HG03139 (cell line): ENCODE measurements around the gene INS.

Experiments used
- ATAC-seq: cut with Tn5 transposase; IDR thresholded peaks from one replicate; pipeline ENCODE4 v1.9.1; 2021; ENCODE audit not compliant: unreplicated experiment

Gene INS

DNA sequence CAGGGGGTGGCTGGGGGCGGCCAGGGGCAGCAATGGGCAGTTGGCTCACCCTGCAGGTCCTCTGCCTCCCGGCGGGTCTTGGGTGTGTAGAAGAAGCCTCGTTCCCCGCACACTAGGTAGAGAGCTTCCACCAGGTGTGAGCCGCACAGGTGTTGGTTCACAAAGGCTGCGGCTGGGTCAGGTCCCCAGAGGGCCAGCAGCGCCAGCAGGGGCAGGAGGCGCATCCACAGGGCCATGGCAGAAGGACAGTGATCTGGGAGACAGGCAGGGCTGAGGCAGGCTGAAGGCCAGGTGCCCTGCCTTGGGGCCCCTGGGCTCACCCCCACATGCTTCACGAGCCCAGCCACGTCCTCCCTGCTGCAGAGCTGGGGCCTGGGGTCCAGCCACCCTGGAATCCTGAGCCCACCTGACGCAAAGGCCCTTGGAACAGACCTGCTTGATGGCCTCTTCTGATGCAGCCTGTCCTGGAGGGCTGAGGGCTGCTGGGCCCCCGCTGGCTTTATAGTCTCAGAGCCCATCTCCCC, at the start of gene INS:
Gene INS, minus strand, starts transcription at position 474 of the 524 bp plus-strand sequence. Its CDS starts 238 bp downstream, at position 236.
- no peak for ATAC-seq

DNA sequence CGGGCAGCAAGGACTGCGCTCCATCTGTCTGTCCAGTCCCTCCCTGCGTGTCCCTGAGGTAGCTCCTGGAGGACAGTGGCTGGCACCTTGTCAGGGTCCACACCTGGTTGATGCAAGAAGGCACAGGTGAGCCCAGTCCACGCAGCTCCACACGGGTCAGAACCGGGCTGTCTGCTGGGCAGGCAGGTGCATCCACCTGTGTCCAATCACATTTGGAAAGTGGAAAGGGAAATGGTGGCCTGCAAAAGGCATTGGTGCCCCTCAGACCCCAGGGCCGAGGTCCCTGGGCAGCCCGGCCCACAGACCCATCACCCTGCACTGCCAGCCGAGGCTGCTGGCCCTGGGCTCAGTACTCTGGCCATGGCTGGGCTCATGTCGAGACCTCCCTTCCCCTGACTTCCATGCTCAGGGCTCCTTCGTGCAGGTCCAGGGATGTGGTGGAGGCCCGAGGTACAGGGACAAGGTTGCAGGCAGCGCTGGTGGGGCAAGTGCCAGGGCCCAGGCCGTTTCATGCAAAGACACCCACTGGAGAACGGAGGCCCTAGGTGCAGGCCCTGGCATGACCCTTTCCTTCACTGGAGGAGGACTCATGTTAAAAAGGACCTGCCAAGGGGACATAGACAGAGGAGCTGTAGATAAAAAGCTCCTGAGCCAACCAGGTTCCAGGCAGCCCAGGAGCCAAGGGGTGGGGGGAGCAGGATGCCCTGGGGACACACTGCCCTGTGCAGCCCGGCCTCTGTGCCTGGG, 49.5 kb upstream of the INS start:
- no peak for ATAC-seq

DNA sequence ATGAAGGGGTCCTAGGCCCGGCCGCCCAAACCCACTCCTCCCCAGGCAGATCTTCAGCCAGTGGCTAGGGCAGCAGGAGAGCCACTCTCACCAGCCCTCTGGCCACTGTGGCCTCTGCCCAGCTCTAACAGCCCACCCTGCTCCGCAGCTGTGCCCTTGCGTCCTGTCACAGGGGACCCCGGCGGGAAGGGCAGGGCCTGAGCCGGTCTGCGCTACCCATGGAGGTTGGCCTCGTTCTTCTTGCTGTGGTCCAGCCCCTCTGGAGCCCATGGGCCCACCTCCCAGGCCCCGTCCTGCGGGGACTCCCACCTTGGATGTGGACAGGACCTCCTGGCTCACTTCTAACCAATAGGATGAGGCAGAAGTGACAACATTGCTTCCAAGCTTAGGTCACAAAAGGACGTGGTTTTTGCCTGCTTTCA, 48.9 kb upstream of the INS start:
- no peak for ATAC-seq

DNA sequence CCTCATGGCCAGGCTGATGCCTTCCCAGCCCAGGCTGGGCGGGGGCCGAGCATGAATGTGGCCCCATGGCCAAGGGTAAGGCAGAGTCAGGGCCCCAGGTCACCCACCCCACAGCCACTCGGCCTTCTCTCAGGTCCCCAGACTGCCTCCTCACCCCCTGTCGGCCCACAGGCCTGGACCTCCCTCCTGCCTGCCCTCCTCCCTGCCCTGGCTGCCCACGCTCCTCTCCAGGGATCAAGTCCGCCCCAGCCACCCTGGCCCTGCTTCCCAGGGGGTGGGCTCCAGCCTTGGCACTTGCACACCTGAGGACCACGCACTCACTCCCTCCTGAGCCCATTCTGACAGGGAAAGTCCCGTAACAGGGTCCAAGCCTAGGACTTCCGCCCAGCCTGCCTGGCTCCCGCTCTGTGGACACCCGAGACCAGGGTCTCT, 48.4 kb upstream of the INS start:
- no peak for ATAC-seq

DNA sequence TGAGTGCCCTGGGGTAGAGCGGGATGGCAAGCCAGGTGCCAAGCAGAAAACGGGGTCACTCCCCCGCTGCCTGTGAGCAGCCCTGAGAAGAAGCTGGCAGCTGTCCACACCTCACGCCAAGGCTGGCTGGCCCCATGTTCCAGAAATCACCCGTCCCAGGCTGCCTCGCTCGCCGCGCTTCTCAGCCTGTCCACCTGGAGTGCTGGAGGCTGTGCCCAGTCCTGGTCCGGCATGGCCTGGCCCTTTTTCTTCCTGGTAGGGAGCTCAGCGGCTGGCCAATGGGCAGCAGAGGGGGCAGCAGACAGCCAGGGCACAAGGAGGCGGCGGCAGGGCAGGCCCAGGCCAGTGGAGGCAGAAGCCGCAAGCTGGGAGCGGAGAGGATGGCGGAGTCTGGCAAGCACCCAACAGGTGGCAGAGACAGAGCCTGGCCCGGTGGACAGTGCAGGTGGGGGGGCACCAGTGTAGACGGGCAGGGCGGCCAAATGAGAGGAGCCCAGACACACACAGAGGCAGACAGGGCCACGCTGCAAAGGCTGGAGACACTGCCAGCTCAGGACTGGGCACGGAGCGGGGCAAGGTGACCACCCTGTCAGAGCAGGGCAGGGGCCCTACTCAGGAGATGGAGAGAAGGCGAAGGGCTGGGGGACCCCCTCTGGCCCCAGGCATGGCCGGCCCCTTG, 47.8 kb upstream of the INS start:
- no peak for ATAC-seq

DNA sequence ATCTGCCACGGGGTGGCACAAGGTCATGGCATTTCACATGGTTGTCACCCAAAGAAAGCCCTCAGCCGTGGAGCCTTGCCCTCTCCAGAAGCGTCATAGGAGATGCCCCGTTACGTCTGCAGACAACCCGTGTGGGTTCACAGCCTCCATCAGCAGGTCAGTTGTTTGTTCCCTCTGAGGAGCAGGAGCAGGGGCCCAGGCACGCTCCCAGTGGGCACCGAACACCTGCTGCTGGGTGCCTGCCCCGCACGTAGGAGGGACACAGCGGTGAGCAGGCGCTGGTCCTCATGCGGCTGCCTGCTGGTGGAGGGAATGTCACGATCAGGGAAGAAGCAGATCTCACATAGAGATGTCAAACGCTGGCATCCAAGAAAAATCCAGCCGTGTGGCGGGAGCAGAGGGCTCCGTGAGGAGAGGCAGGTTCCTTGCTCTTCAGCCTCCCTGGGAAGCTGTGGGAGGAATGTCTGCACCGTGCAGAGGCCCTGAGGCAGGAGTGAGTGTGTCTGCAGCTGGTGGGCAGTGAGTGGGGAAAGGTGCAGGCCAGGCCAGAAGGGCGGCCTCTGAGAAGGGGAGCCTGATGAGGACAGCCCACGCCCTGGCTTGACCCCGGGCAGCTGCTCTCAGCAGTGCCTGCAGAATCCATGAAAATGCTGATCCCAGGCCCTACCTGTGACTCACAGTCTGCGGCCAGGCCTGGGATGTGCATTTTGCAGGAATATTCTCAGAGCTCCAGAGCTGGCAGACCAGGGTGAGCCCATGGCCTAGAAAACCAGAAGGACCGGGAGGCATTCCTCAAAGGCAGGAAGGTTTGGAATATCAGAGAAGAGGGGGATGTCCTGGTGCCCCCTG, 47.0 kb upstream of the INS start:
- ATAC-seq = no peak

DNA sequence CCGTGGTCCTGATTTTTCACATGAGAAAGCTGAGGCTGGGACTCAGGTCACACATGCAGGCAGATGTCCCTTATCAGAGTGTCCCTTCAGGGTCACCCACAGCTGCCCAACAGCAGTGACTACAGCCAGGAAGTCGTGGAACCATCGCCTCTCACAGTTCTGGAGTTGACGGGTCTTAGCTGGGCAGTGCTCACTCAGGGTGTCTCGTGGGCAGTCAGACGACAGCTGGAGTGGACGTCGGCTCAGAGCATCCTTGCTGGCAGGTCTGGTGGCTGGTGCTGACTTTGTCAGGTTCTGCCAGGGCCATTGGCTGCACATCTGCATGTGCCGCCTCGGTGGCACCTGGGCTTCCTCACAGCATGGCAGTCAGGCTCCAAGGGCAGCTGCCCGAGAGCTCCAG, 46.2 kb upstream of the INS start:
- ATAC-seq = no peak

DNA sequence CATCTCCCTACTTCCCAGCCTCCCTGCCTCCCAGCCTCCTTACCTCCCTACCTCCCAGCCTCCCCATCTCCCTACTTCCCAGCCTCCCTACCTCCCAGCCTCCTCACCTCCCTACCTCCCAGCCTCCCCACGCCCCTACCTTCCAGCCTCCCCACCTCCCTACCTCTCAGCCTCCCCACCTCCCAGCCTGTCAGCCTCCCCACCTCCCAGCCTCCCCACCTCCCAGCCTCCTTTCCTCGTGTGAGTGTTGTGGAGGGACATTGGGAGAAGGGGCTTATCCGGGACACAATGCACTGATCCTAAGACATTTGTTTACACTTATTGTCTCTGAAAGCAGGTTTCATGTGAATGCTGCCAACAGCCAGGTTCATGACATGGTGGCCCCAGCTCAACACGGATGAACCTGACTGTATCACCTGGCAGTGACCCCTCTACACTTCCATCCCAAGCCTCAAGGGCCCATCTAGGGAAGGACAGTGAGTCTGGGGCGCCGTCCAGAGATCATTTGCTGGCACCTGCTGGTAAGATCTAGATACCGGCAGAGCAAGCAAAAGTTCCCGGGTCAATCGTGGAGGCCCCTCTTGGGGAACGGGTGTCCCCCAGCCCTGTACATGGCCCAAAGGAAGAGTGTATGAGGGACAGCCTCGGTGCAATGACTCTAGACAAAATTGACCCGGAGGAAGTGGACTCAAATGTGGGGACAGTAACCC, 45.1 kb upstream of the INS start:
- ATAC-seq = no peak

DNA sequence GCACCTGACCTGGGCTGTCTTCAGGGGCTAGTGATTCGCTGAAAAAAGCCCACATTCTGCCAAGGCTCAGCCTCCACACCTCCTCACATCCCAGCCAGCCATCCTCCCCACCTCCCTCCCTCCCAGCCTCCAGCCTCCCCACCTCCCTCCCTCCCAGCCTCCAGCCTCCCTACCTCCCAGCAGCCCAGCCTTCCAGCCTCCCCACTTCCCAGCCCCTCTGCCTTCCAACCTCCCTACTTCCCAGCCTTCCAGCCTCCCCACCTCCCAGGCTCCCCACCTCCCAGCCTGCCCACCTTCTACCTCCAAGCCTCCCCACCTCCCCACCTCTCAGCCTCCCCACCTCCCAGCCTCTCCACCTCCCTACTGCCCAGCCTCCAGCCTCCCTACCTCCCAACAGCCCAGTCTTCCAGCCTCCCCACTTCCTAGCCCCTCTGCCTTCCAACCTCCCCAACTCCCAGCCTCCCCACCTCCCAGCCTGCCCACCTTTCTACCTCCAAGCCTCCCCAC, 44.3 kb upstream of the INS start:
- no peak for ATAC-seq

DNA sequence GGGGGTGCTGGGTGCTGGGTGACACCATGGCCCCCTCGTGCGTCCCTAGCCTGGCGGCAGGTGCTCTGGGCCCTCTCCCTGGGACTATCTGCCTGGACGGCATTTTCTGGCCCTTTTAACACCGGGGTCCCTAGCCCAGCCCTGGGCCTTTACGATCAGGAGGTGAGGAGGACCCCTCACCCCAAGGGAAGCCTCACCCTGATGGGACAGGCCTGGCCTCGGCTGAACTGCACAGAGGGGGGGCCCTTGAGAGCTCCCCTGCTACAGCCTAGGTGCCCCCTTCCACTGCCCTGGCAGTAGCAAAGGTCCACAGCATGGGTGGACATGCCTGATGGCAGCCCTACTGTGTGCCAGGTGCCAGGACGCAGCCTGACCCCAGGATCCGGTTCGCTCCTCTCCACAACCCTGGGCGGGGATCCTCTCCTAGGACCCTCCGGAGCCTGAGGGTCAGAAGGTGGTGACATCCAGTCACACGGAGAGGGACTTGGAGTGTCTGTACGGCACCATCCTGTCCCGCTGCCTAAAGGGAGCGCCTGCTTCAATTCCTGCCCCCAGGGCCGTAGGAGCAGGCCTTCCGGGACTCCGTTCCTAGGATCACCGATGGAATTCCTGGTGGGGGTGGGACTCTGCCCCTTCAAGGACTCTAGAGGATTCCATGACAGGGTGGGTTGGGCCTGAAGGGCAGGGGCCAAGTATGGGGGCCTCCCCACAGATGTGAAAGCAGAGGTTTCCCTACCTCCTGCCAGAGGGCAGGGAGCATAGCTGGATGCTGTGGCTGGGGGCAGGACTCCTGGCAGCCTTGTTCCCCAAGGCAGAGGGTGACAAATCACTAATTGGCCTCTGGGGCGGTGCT, 43.6 kb upstream of the INS start:
- ATAC-seq = no peak

DNA sequence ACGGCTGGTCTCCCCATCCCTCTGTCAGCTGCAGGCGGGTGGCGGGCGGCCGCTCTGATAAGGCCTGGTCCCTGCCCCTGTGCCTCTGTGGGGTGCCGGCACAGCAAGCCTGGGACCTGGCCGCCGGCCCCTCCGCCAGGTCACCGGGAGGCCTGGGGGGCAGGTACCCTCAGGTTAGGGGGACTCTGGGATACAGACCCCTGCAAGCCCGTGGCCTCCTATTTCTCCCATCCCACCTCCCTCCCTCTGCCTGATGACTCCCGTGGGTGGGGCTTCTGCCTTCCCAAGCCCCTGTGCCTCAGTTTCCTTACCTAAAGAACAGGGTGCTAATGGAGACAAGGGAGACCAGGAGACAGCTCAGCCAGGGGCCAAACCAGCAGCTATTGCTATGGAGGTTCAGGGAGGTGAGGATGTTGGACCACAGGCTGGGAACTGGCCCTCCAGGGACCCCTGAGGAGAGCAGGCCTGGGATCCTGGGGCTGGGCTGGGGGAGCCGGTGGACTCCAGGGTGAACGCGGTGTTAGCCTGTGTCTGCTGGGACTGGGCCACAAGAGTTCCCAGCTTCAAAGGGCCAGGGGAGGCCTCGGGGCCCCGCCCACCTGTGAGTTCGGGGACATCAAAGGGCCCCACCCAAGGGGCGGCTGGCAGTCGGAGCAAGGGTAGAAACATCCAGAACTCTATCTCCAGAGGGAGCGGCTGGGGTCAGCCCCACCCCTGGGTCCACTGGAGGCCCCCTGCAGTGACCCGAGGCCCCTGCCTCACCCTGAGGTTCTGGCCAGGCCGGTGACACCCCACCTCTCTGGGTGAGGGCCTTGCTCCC, 42.6 kb upstream of the INS start:
- no peak for ATAC-seq

DNA sequence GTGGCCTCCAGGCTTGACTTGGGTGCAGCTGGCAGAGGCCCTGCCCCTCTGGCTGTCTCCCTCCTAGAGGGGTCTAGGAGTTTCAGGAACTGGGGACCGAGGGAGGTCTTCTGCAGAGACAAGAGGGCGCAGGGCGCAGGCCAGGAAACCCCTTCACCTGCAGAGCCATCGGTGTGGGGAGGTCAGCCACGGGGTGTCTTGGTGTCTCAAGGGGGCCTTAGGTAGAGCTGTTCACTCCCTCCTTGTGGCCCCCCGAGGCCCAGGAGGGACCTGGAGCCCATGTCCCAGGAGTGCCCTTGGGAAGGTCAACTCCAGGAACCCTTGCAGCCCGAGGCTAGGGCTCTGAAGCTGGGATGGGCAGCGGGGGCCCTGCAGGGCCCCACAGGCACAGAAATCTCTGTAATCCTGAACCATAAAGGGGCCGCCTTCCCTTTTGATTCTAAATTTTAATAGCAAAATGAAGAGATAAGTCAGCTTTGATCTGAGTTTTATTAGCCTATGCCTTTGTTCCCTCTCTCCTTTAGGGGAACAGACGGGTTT, 42.0 kb upstream of the INS start:
- ATAC-seq = no peak

DNA sequence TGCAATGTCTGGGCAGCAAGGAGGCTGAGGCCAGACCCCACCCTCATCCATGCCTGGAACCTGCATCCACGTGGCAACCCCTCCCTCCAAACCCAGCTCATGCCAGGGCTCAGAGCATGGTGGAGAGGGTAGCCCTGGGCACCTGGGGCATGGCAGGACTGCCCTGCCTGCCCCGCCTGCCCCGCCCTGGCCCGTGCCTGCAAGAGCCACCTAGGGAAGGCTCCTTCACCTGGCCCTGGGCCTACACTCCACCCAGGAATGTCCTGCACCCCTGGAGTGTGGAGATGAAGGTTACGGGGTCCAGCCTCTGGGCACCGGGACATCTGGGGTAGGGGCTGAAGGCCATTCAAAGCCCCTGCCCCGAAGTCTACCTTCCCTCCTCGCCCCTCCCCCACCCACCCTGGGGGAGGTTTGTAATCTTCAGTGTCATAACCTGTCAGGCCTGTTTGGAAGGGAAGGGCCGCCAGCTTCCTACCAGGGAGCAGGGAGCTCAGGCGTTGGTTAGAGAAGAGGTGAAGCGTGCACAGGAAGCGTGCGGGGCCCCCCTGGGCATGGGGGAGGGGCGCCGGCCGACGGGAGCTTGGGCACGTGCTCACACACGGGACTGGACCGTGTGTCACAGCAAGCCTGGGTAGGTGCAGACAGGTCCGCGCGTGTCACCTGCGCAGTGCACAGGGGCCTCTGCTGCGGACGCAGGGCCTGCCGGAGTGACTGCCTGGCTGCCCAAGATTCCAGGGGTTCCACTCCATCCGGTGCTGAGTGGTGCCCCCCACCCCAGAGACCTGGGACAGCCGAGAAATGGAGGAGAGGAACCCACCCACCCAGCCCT, 41.3 kb upstream of the INS start:
- ATAC-seq = no peak

DNA sequence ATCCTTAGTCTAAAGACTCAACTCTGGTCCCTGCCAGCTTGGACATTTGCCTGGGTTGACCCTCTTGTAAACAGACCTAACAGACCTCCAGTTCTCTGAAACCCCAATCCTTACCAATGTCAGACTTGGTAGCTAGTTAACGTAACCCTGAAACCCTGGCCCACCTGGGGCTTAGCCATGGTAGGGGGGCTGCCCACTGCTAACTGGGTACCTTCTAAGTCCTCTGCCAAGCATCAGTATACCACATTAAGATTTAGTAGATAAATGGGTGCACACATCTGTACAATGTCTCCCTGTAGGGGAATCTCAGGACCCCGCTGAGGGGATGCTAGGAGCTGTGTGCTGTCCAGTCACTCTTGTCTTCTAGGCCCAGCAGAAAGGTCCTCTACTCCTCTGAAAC, 40.5 kb upstream of the INS start:
- ATAC-seq = no peak

DNA sequence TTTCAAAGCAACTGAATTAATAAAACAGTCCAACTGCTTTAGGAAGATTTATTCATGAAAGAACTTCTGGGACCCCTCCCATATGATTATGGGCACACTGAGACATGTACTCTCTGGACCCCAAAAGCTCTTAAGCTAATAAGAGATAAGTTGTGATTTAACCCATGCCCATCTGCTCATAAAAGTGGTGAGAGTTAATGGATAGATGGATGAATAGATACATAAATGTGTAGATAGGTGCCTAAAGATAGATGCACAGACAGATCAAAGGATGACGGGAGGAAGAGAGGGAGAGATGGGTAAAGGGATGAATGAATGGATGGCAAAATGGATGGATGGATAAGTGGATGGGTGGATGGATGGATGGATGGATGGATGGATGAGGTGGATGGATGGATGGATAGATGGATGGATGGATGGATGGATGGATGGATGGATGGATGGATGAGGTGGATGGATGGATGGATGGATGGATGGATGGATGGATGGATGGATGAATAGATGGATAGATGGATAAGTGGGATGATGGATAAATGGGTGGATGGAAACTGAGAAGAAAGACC, 40.0 kb upstream of the INS start:
- no peak for ATAC-seq

DNA sequence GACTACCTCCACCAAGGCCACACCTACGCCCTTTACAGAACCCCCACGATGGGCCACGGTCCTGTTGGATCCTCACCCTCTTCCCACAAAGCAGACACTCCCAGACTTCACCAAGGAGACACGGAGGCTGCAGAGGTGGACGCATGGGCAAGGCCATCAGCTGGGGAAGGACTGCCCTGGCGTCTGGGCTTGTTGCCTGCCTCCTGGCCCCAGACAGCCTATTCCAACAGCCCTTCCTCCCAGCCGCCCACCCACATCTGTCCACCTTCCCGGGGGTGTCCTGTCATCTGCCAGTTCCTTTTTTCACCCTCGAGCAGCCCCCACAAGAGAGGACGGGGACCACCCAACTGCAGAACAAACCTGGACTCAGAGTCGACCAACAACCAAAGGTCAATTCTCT, 39.5 kb upstream of the INS start:
- no peak for ATAC-seq
